Kidney (tissue), 14 donors: Measurements from ENCODE around the gene TUBA3E. TPM values are rescaled to one million over a fixed set of nuclear protein-coding genes. Genes with fewer than 3 reads are reported as not detected.
"Not testable (repeated sequence)": the region's sequence is repeated elsewhere in the genome, so short reads cannot be mapped to it uniquely, and the experiment has no call there.

Source experiments
- DNase-seq, 5 donors: peaks; one replicate each; pipeline ENCODE4 v3.0.0-alpha.2; 2013 to 2020
- FAIRE-seq: peaks from 2 replicates; lab custom pipeline; 2012; peaks lifted over from hg19 to GRCh38; lab: Jason Lieb, UNC
- H3K27ac ChIP-seq, 2 donors: one replicate each; pipeline ENCODE4 v1.7.0; 2013; ENCODE audit warnings: low read depth in 2 of 2, low read length in 2 of 2, inconsistent platforms in 1 of 2
- H3K27me3 ChIP-seq: one replicate; pipeline ENCODE4 v1.7.1; 2013; ENCODE audit warnings: low read length, inconsistent platforms; ENCODE audit not compliant: control insufficient read depth, insufficient read depth
- H3K36me3 ChIP-seq, 3 donors: one replicate each; pipeline versions ENCODE4 v1.7.0 to v1.7.1; 2013; ENCODE audit warnings: low read length in 3 of 3, control low read depth in 1 of 3, inconsistent platforms in 1 of 3; ENCODE audit not compliant: insufficient read depth in 3 of 3, control insufficient read depth in 2 of 3
- H3K4me1 ChIP-seq, 3 donors: one replicate each; pipeline versions ENCODE4 v1.7.0 to v1.7.1; 2013; ENCODE audit warnings: low read length in 3 of 3, inconsistent platforms in 1 of 3, low read depth in 1 of 3; ENCODE audit not compliant: control insufficient read depth in 2 of 3, insufficient read depth in 2 of 3
- H3K4me3 ChIP-seq, 3 donors: one replicate each; pipeline versions ENCODE4 v1.7.0 to v1.8.1; 2013; ENCODE audit warnings: low read length in 3 of 3, control low read depth in 1 of 3, inconsistent platforms in 1 of 3
- H3K9ac ChIP-seq, 3 donors: one replicate each; pipeline versions ENCODE4 v1.7.0 to v1.7.1; 2013; ENCODE audit warnings: low read length in 3 of 3, control low read depth in 1 of 3, inconsistent platforms in 1 of 3
- H3K9me3 ChIP-seq, 3 donors: one replicate each; pipeline versions ENCODE4 v1.7.0 to v1.7.1; 2013; ENCODE audit warnings: low read length in 3 of 3, control low read depth in 1 of 3, inconsistent platforms in 1 of 3; ENCODE audit not compliant: control insufficient read depth in 2 of 3, insufficient read depth in 1 of 3
- CTCF ChIP-seq: IDR thresholded peaks from 3 replicates; pipeline ENCODE4 v1.5.1; 2012; ENCODE audit warnings: mild to moderate bottlenecking, moderate library complexity, borderline replicate concordance; ENCODE audit not compliant: insufficient read depth; ENCODE audit errors: extremely low read depth
- intact Hi-C: fragments of 100-400 bp; cut with DNase I; formaldehyde crosslinking; loops from one replicate; pipeline ENCODE4 v1.11.1; 2022
- polyA plus RNA-seq: library from polyadenylated mRNA; stranded (reverse); fragments of 350-450 nt; fragmentation: Illumina TruSeq; extraction: RNeasy Lipid Tissue Mini Kit (QIAGEN cat#74804); gene quantifications from one replicate; pipeline ENCODE4 v1.2.3, GENCODE V29; 2014; ENCODE audit warnings: low read depth, low replicate concordance; ENCODE audit not compliant: insufficient read depth
- total RNA-seq: library from RNA; stranded (reverse); fragmentation: NEBNext Ultra II Directional; extraction: Animal tissue kit (Norgen Biotek cat#: 25700); gene quantifications from one replicate; pipeline ENCODE4 v1.2.1, GENCODE V29; 2021
- donor health status: control.
- donor health status: control.
- donor health status: control.
- donor health status: control.
- donor health status: control.
- donor health status: DM: yes; HTN: yes; CAD: no.
- donor health status: Normal renal cell carcinoma (clear cell type).

TUBA3E gene
- total and polyA plus RNA-seq, 2 donors from 2014 or later = not detected

- H3K27ac ChIP-seq, intact Hi-C loops, FAIRE-seq, H3K36me3 ChIP-seq, H3K4me3 ChIP-seq, H3K9ac ChIP-seq, H3K27me3 ChIP-seq, DNase-seq, H3K4me1 ChIP-seq, H3K9me3 ChIP-seq: not testable (repeated sequence)
These were observed 5.8 kb downstream of the TUBA3E start for GRCh38 chr2:130192451-130192850.

GRCh38 chr2:130191319-130191718 is 6.9 kb downstream of the TUBA3E start:
- FAIRE-seq, DNase-seq, H3K27ac ChIP-seq, H3K27me3 ChIP-seq, intact Hi-C loops, H3K4me3 ChIP-seq, H3K9ac ChIP-seq, H3K36me3 ChIP-seq, H3K9me3 ChIP-seq, H3K4me1 ChIP-seq: not testable (repeated sequence)

- TF ChIP-seq CTCF = no peak
- no peaks in the 10 kb centered on the region for H3K27me3 ChIP-seq
- no peaks in the 10 kb centered on the region for H3K4me1 ChIP-seq
- FAIRE-seq (no peak), DNase-seq (no peak)
- no peak overlapping the region for H3K27ac ChIP-seq
- no peak overlapping the region for H3K9ac ChIP-seq
- intact Hi-C loops = no loop called here
- no peak overlapping the region for H3K4me3 ChIP-seq
- H3K36me3 ChIP-seq = no peaks in the 10 kb centered on the region
- H3K9me3 ChIP-seq = no peaks in the 10 kb centered on the region
These were observed 8.0 kb downstream of the TUBA3E start for GRCh38 chr2:130190237-130190636.

- not testable (repeated sequence) for H3K4me1 ChIP-seq, H3K27ac ChIP-seq, H3K36me3 ChIP-seq, DNase-seq, H3K4me3 ChIP-seq, H3K27me3 ChIP-seq, H3K9ac ChIP-seq, FAIRE-seq, H3K9me3 ChIP-seq
- intact Hi-C loops = loop anchor here (10.0 kb wide), 2 partner anchors 146 to 1296 kb away; no protein-coding TSS in a partner anchor
These were observed 9.3 kb downstream of the TUBA3E start for GRCh38 chr2:130188958-130189357.

- not testable (repeated sequence) for FAIRE-seq
- intact Hi-C loops = loop anchor here (10.0 kb wide), 2 partner anchors 147 to 1297 kb away; no protein-coding TSS in a partner anchor
These were observed 10.1 kb downstream of the TUBA3E start for GRCh38 chr2:130187859-130188792.

More at GRCh38 chr2:130187859-130188792, 10.1 kb downstream of the TUBA3E start:
- not testable (repeated sequence) for H3K4me1 ChIP-seq, H3K27ac ChIP-seq, H3K4me3 ChIP-seq, H3K9me3 ChIP-seq, H3K9ac ChIP-seq, DNase-seq, H3K27me3 ChIP-seq, H3K36me3 ChIP-seq
